Endothelial cell of umbilical vein (primary cell): Measurements from ENCODE around the gene ULBP2. TPM values are rescaled to one million over a fixed set of nuclear protein-coding genes. Genes with fewer than 3 reads are reported as not detected.

Experiments used
- BruUV-seq: library from RNA; stranded (reverse); fragments of 400-500 nt; replicated peaks from 2 replicates; lab custom pipeline; 2021; lab: Mats Ljungman, UMichigan
- CTCF ChIA-PET: fragments of 300-600, 350-600 bp; sonication (Branson Sonifier 250); formaldehyde crosslinking; loops from one replicate; lab custom pipeline; 2021; ENCODE audit warnings: antibody characterized with exemption, inconsistent platforms; lab: Charles Lee
- POLR2A ChIA-PET: fragments of 300-600, 350-600 bp; sonication (Branson Sonifier 250); formaldehyde crosslinking; loops from one replicate; lab custom pipeline; 2021; ENCODE audit warnings: antibody characterized with exemption, inconsistent platforms; lab: Charles Lee
- DNase-seq: peaks from one replicate; pipeline ENCODE4 v3.0.0-alpha.2; 2011; ENCODE audit warnings: low read depth, low spot score
- FAIRE-seq: peaks from 2 replicates; lab custom pipeline; 2011; peaks lifted over from hg19 to GRCh38; lab: Jason Lieb, UNC
- H2AFZ ChIP-seq: 2 replicates; pipeline ENCODE4 v1.6.0; 2012; ENCODE audit warnings: low read depth, low read length, control low read depth, inconsistent platforms
- H3K27ac ChIP-seq: 2 replicates; pipeline ENCODE4 v1.5.1; 2011; ENCODE audit warnings: low read depth, mild to moderate bottlenecking, control low read depth, low read length, moderate library complexity; ENCODE audit not compliant: insufficient read depth
- H3K27me3 ChIP-seq, 2 experiments: 2 replicates each; pipeline versions ENCODE4 v1.6.0 to v1.6.1; 2011; ENCODE audit warnings: low read length in 2 of 2, mixed read lengths in 1 of 2; ENCODE audit not compliant: control insufficient read depth in 2 of 2, insufficient read depth in 2 of 2
- H3K36me3 ChIP-seq, 2 experiments: 2 replicates in 1 of 2; 3 replicates in 1 of 2; pipeline ENCODE4 v1.5.1; 2011; ENCODE audit warnings: low read length in 2 of 2, mild to moderate bottlenecking in 1 of 2, moderate library complexity in 1 of 2; ENCODE audit not compliant: control insufficient read depth in 2 of 2, insufficient read depth in 2 of 2; ENCODE audit errors: extremely low read depth in 1 of 2
- H3K4me1 ChIP-seq: 3 replicates; pipeline ENCODE4 v1.5.1; 2011; ENCODE audit warnings: mild to moderate bottlenecking, low read length; ENCODE audit not compliant: control insufficient read depth, insufficient read depth; ENCODE audit errors: extremely low read depth
- H3K4me2 ChIP-seq: 2 replicates; pipeline ENCODE4 v1.6.1; 2011; ENCODE audit warnings: low read length, control low read depth, mixed read lengths; ENCODE audit not compliant: insufficient read depth
- H3K4me3 ChIP-seq, 3 experiments: fragments of 200-600 bp in 1 of 3; sonication (generic), shearing (Covaris generic) in 1 of 3; replicated peaks in 1 of 3; 2 replicates each; pipeline ENCODE4 v1.5.1; 2011 to 2016; ENCODE audit warnings: control low read depth in 3 of 3, low read length in 3 of 3, mild to moderate bottlenecking in 2 of 3, inconsistent platforms in 1 of 3, low read depth in 1 of 3, moderate library complexity in 1 of 3; ENCODE audit not compliant: insufficient read depth in 1 of 3
- H3K79me2 ChIP-seq: 2 replicates; pipeline ENCODE4 v1.6.0; 2012; ENCODE audit warnings: low read length, inconsistent platforms; ENCODE audit not compliant: control insufficient read depth, insufficient read depth
- H3K9ac ChIP-seq: replicated peaks from 2 replicates; pipeline ENCODE3; 2011; ENCODE audit warnings: low read length, control low read depth; ENCODE audit not compliant: insufficient read depth; ENCODE audit errors: extremely low read depth
- H3K9me1 ChIP-seq: replicated peaks from 3 replicates; pipeline ENCODE4 v1.6.0; 2011; ENCODE audit warnings: mild to moderate bottlenecking, low read length; ENCODE audit not compliant: control insufficient read depth, insufficient read depth; ENCODE audit errors: extremely low read depth
- H3K9me3 ChIP-seq: replicated peaks from 2 replicates; pipeline ENCODE4 v1.5.1; 2012; ENCODE audit warnings: low read length, inconsistent platforms; ENCODE audit not compliant: control insufficient read depth, insufficient read depth
- H4K20me1 ChIP-seq: replicated peaks from 2 replicates; pipeline ENCODE3; 2011; ENCODE audit warnings: mild to moderate bottlenecking, low read length; ENCODE audit not compliant: control insufficient read depth, insufficient read depth; ENCODE audit errors: extremely low read depth
- CTCF ChIP-seq, 2 donors: IDR thresholded peaks; 1 replicate in 1 of 2; 2 replicates in 1 of 2; pipeline ENCODE4 v1.5.1; 2011; ENCODE audit warnings: low read length in 2 of 2, mild to moderate bottlenecking in 2 of 2, moderate library complexity in 2 of 2, control low read depth in 1 of 2, inconsistent platforms in 1 of 2, low read depth in 1 of 2; ENCODE audit not compliant: insufficient read depth in 1 of 2; ENCODE audit errors: extremely low read depth in 1 of 2
- EZH2 ChIP-seq: IDR thresholded peaks from 2 replicates; pipeline ENCODE4 v1.6.1; 2012; ENCODE audit warnings: borderline replicate concordance, low read depth, mild to moderate bottlenecking, moderate library complexity, low read length, inconsistent platforms; ENCODE audit not compliant: severe bottlenecking
- FOS ChIP-seq: IDR thresholded peaks from 2 replicates; pipeline ENCODE4 v1.6.1; 2011; ENCODE audit warnings: mild to moderate bottlenecking, low read length, moderate library complexity, borderline replicate concordance; ENCODE audit not compliant: insufficient read depth
- GATA2 ChIP-seq: IDR thresholded peaks from 2 replicates; pipeline ENCODE4 v1.7.0; 2011; ENCODE audit warnings: low read depth, mild to moderate bottlenecking, moderate library complexity, mixed read lengths, low read length; ENCODE audit not compliant: insufficient read length, insufficient read depth
- JUN ChIP-seq: IDR thresholded peaks from 2 replicates; pipeline ENCODE4 v1.6.1; 2011; ENCODE audit warnings: borderline replicate concordance, low read depth; ENCODE audit not compliant: insufficient read length, insufficient read depth
- MAX ChIP-seq: IDR thresholded peaks from 2 replicates; pipeline ENCODE4 v1.6.1; 2011; ENCODE audit not compliant: insufficient read depth, insufficient read length
- MYC ChIP-seq: IDR thresholded peaks from one replicate; pipeline ENCODE4 v1.6.1; 2011; ENCODE audit warnings: mild to moderate bottlenecking, low read depth, low read length
- POLR2A ChIP-seq: IDR thresholded peaks from 2 replicates; pipeline ENCODE4 v1.6.1; 2012; ENCODE audit warnings: low read depth, mild to moderate bottlenecking, control low read depth, low read length
- POLR2AphosphoS5 ChIP-seq: IDR thresholded peaks from 2 replicates; pipeline ENCODE4 v1.6.1; 2012; ENCODE audit warnings: low read depth, mild to moderate bottlenecking, control low read depth, low read length, moderate library complexity; ENCODE audit not compliant: insufficient read depth
- dilution Hi-C: fragments of 300-500 bp; cut with MboI; formaldehyde crosslinking; loops from one replicate; pipeline ENCODE4 v1.15.0; 2019; ENCODE audit warnings: low sequenced_read_pairs; ENCODE audit not compliant: extremely low pct_ligation_motif_present
- intact Hi-C: fragments of 100-400 bp; cut with micrococcal nuclease; formaldehyde crosslinking; loops from one replicate; pipeline ENCODE4 v1.10.0; 2022
- polyA plus RNA-seq, 4 experiments: library from polyadenylated mRNA; depleted of rRNA in 3 of 4; stranded (reverse) in 3 of 4; unstranded in 1 of 4; fragments of >200 nt; gene quantifications; 2 replicates each; pipeline versions ENCODE4 v1.2.1 to v1.2.3, GENCODE V29; 2011 to 2012; ENCODE audit warnings: missing spikeins in 1 of 4
- total RNA-seq: library from RNA; stranded (reverse); gene quantifications from 2 replicates; pipeline ENCODE4 v1.2.3, GENCODE V29; 2021

ULBP2 gene
- total and polyA plus RNA-seq, 2 donors (not counting 3 experiments of a cell fraction or from before 2014, with no cell fraction given), result 7.0 to 22.8 TPM

DNA sequence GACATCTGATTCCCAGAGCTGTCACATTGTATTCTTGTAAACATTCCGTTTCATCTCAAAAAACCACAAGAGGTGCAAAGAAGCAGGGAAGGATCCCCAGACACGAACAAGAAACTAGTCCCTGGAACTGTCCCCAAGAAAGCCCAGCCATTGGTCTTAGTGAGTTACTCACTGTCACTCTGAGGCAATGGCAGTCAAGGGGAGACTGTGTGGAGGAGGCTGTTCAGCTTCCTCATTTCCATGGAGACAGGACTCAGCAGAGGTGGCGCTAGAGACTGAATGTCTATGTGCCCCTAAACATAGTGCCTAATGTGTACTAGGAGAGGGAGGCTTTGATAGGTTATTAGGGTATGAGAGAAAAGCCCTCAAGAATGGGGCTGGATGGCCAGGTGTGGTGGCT is 33.0 kb downstream of the ULBP2 start:
- Histone ChIP-seq H3K9me3 (no peaks in the 10 kb centered on the region), H3K27ac (no peak overlapping the region), H4K20me1 (no peaks in the 10 kb centered on the region), H3K9ac (no peak overlapping the region), H3K36me3 (no peaks in the 10 kb centered on the region), H3K4me3 (no peak overlapping the region), H3K79me2 (no peaks in the 10 kb centered on the region), H3K4me1 (no peaks in the 10 kb centered on the region), H3K27me3 (peaks cover 23 to 30% of the 10 kb centered on the region in 2 experiments), H3K9me1 (no peaks in the 10 kb centered on the region), H3K4me2 (no peak overlapping the region), H2AFZ (no peak overlapping the region)
- dilution Hi-C loops, result no loop called here
- BruUV-seq, result no TSS peak
- TF ChIP-seq CTCF (IDR thresholded peaks at IDR 0.05; ENCODE audit: extremely low read depth in 1 of 2, insufficient read depth in 1 of 2, low read depth in 1 of 2, low read length in 2 of 2), result no peak
- TF ChIP-seq MAX, result no peak
- TF ChIP-seq MYC, result no peak
- intact Hi-C loops, result no loop called here
- ChIA-PET CTCF (no interaction called here), POLR2A (interaction anchor here (0.6 kb wide), 1 partner anchor 12 kb away, joined by 5 read pairs; no protein-coding TSS in a partner anchor)
- FAIRE-seq, result no peak
- no peak for DNase-seq

GRCh38 chr6:149975400-149975799 is 33.6 kb downstream of the ULBP2 start:
- Histone ChIP-seq H3K79me2 (no peaks in the 10 kb centered on the region), H3K9me1 (no peaks in the 10 kb centered on the region), H3K27ac (no peak overlapping the region), H3K4me3 (no peak overlapping the region), H3K9me3 (no peaks in the 10 kb centered on the region), H3K36me3 (no peaks in the 10 kb centered on the region), H2AFZ (no peak overlapping the region), H3K9ac (no peak overlapping the region), H3K4me1 (no peaks in the 10 kb centered on the region), H4K20me1 (no peaks in the 10 kb centered on the region), H3K27me3 (peaks cover 23 to 31% of the 10 kb centered on the region in 2 experiments), H3K4me2 (no peak overlapping the region)
- dilution Hi-C loops (no loop called here), intact Hi-C loops (no loop called here)
- TF ChIP-seq MAX (no peak), JUN (no peak), POLR2A (no peak), MYC (no peak), GATA2 (no peak), CTCF (IDR thresholded peaks at IDR 0.05; ENCODE audit: extremely low read depth in 1 of 2, insufficient read depth in 1 of 2, low read depth in 1 of 2, low read length in 2 of 2) (no peak), FOS (no peak), EZH2 (no peak), POLR2AphosphoS5 (no peak)
- no TSS peak for BruUV-seq
- DNase-seq (no peak), FAIRE-seq (no peak)
- POLR2A ChIA-PET, result no interaction called here
- CTCF ChIA-PET, result no interaction called here
